H9 (cell line): Measurements from ENCODE around the gene TMUB2. TPM values are rescaled to one million over a fixed set of nuclear protein-coding genes. Genes with fewer than 3 reads are reported as not detected.

Experiments
- DNase-seq: peaks from one replicate; pipeline ENCODE4 v3.0.0-alpha.2; 2017
- H2AFZ ChIP-seq: one replicate; pipeline ENCODE4 v1.6.1; 2013; ENCODE audit warnings: mild to moderate bottlenecking, low read length, control low read depth, moderate library complexity
- H2AK5ac ChIP-seq: 2 replicates; pipeline ENCODE4 v1.6.1; 2013; ENCODE audit warnings: low read length, control low read depth, mixed read lengths; ENCODE audit not compliant: insufficient read length
- H2BK120ac ChIP-seq: one replicate; pipeline ENCODE4 v1.6.1; 2013; ENCODE audit warnings: low read depth, mild to moderate bottlenecking, low read length, control low read depth, inconsistent platforms; ENCODE audit not compliant: poor library complexity, severe bottlenecking
- H2BK12ac ChIP-seq: 2 replicates; pipeline ENCODE4 v1.6.1; 2013; ENCODE audit warnings: low read length, control low read depth, mixed read lengths, low read depth; ENCODE audit not compliant: insufficient read length
- H2BK15ac ChIP-seq: 2 replicates; pipeline ENCODE4 v1.6.1; 2013; ENCODE audit warnings: low read depth, low read length, control low read depth
- H2BK20ac ChIP-seq: one replicate; pipeline ENCODE4 v1.6.1; 2013; ENCODE audit warnings: low read depth, mild to moderate bottlenecking, low read length, control low read depth, inconsistent platforms; ENCODE audit not compliant: poor library complexity, severe bottlenecking
- H2BK5ac ChIP-seq: 2 replicates; pipeline ENCODE4 v1.6.1; 2013; ENCODE audit warnings: low read length, control low read depth, mixed read lengths; ENCODE audit not compliant: insufficient read length
- H3K14ac ChIP-seq: 2 replicates; pipeline ENCODE4 v1.6.1; 2013; ENCODE audit warnings: low read length, control low read depth; ENCODE audit not compliant: insufficient read depth
- H3K18ac ChIP-seq: 2 replicates; pipeline ENCODE4 v1.6.1; 2013; ENCODE audit warnings: low read depth, mild to moderate bottlenecking, mixed read lengths, low read length, control low read depth; ENCODE audit not compliant: insufficient read length
- H3K23ac ChIP-seq: 2 replicates; pipeline ENCODE4 v1.6.1; 2013; ENCODE audit warnings: low read length, control low read depth, mixed read lengths, low read depth; ENCODE audit not compliant: insufficient read length
- H3K23me2 ChIP-seq: 2 replicates; pipeline ENCODE4 v1.6.1; 2013; ENCODE audit warnings: low read depth, mild to moderate bottlenecking, mixed read lengths, low read length, control low read depth; ENCODE audit not compliant: insufficient read length, poor library complexity, severe bottlenecking
- H3K27ac ChIP-seq: 2 replicates; pipeline ENCODE4 v1.5.1; 2013; ENCODE audit warnings: low read length, control low read depth, mixed read lengths, low read depth; ENCODE audit not compliant: insufficient read length
- H3K27me3 ChIP-seq: 2 replicates; pipeline ENCODE4 v1.6.1; 2013; ENCODE audit warnings: low read length, control low read depth, inconsistent platforms; ENCODE audit not compliant: insufficient read depth
- H3K4ac ChIP-seq: 2 replicates; pipeline ENCODE4 v1.6.1; 2013; ENCODE audit warnings: low read depth, mild to moderate bottlenecking, control low read depth, inconsistent platforms, low read length, moderate library complexity
- H3K4me1 ChIP-seq: 2 replicates; pipeline ENCODE4 v1.6.1; 2013; ENCODE audit warnings: low read length, control low read depth, inconsistent platforms; ENCODE audit not compliant: insufficient read depth
- H3K4me2 ChIP-seq: 2 replicates; pipeline ENCODE4 v1.6.1; 2013; ENCODE audit warnings: low read length, control low read depth, mixed read lengths; ENCODE audit not compliant: insufficient read length, insufficient read depth
- H3K56ac ChIP-seq: 2 replicates; pipeline ENCODE4 v1.6.1; 2013; ENCODE audit warnings: low read depth, mild to moderate bottlenecking, mixed read lengths, low read length, control low read depth; ENCODE audit not compliant: insufficient read length
- H3K79me1 ChIP-seq: 2 replicates; pipeline ENCODE4 v1.6.1; 2013; ENCODE audit warnings: low read depth, mild to moderate bottlenecking, moderate library complexity, low read length, control low read depth, inconsistent platforms; ENCODE audit not compliant: insufficient read depth, poor library complexity, severe bottlenecking
- H3K79me2 ChIP-seq: 2 replicates; pipeline ENCODE4 v1.6.1; 2013; ENCODE audit warnings: low read length, control low read depth, inconsistent platforms; ENCODE audit not compliant: insufficient read depth
- H3K9ac ChIP-seq: 2 replicates; pipeline ENCODE4 v1.6.1; 2013; ENCODE audit warnings: low read length, control low read depth, mixed read lengths; ENCODE audit not compliant: insufficient read length; ENCODE audit errors: extremely low read depth
- H3K9me3 ChIP-seq: one replicate; pipeline ENCODE4 v1.6.1; 2013; ENCODE audit warnings: low read depth, low read length, inconsistent platforms; ENCODE audit not compliant: control insufficient read depth
- H3T11ph ChIP-seq: one replicate; pipeline ENCODE4 v1.6.1; 2013; ENCODE audit warnings: mild to moderate bottlenecking, low read length, control low read depth, inconsistent platforms
- H4K20me1 ChIP-seq: one replicate; pipeline ENCODE4 v1.6.1; 2013; ENCODE audit not compliant: control insufficient read depth, insufficient read length, insufficient read depth
- H4K5ac ChIP-seq: 2 replicates; pipeline ENCODE4 v1.6.1; 2013; ENCODE audit warnings: low read depth, mild to moderate bottlenecking, mixed read lengths, low read length, control low read depth; ENCODE audit not compliant: insufficient read length
- H4K8ac ChIP-seq: replicated peaks from 2 replicates; pipeline ENCODE4 v1.6.1; 2013; ENCODE audit warnings: low read length, control low read depth, mixed read lengths, low read depth; ENCODE audit not compliant: insufficient read length
- H4K91ac ChIP-seq: 2 replicates; pipeline ENCODE4 v1.6.1; 2013; ENCODE audit warnings: low read depth, mild to moderate bottlenecking, moderate library complexity, mixed read lengths, low read length, control low read depth; ENCODE audit not compliant: insufficient read length
- H3K27ac Mint-ChIP-seq, 3 experiments: 2 replicates in 2 of 3; 3 replicates in 1 of 3; pipeline ENCODE4 v1.8.0; 2020 to 2021; ENCODE audit warnings: mixed read lengths in 3 of 3, mild to moderate bottlenecking in 1 of 3, moderate library complexity in 1 of 3
- H3K27me3 Mint-ChIP-seq: 2 replicates; pipeline ENCODE4 v1.8.0; 2021; ENCODE audit warnings: low read depth, mild to moderate bottlenecking, moderate library complexity, mixed read lengths
- H3K36me3 Mint-ChIP-seq, 3 experiments: 2 replicates in 2 of 3; 3 replicates in 1 of 3; pipeline ENCODE4 v1.8.0; 2020 to 2021; ENCODE audit warnings: low read depth in 3 of 3, mixed read lengths in 3 of 3; ENCODE audit not compliant: insufficient read depth in 1 of 3
- H3K4me1 Mint-ChIP-seq, 2 experiments: 2 replicates each; pipeline ENCODE4 v1.8.0; 2020; ENCODE audit warnings: mixed read lengths in 2 of 2
- H3K4me3 Mint-ChIP-seq, 2 experiments: 2 replicates in 1 of 2; 3 replicates in 1 of 2; pipeline ENCODE4 v1.8.0; 2020 to 2021; ENCODE audit warnings: mild to moderate bottlenecking in 2 of 2, mixed read lengths in 2 of 2, moderate library complexity in 1 of 2
- H3K9me3 Mint-ChIP-seq, 2 experiments: 2 replicates in 1 of 2; 3 replicates in 1 of 2; pipeline ENCODE4 v1.8.0; 2020; ENCODE audit warnings: mild to moderate bottlenecking in 2 of 2, mixed read lengths in 2 of 2, moderate library complexity in 1 of 2
- CTCF ChIP-seq: fragments of 200-600 bp; sonication (generic); conservative IDR thresholded peaks from 3 replicates; pipeline ENCODE4 v1.8.0; 2021; ENCODE audit warnings: antibody characterized with exemption, mild to moderate bottlenecking
- WGBS: extraction: QIAGEN DNeasy Blood & Tissue Kit; methylation state at CpG from one replicate; pipeline ENCODE4 v1.1.7; 2013; ENCODE audit warnings: missing lambda C conversion rate, low lambda C conversion rate, mixed read lengths; ENCODE audit not compliant: insufficient read length; ENCODE audit errors: extremely low coverage; 5-methylcytosine and 5-hydroxymethylcytosine counted together
- total RNA-seq: library from RNA; stranded (reverse); gene quantifications from 2 replicates; pipeline ENCODE4 v1.2.1, GENCODE V29; 2021

The TMUB2 gene
- total RNA-seq, 1 experiment from 2014 or later = 22.9 TPM

- no peak overlapping the region for H2BK20ac ChIP-seq
- no peak overlapping the region for H3T11ph ChIP-seq
- no peak overlapping the region for H3K56ac ChIP-seq
- H2BK5ac ChIP-seq = no peak overlapping the region
- Mint-ChIP-seq H3K4me3 (no peak overlapping the region), H3K27ac (peak overlapping the region in 2 of 3 experiments; percentile 36 to 52; a peak in 1 of 7 replicates), H3K27me3 (no peaks in the 10 kb centered on the region), H3K9me3 (peaks cover 4 to 8% of the 10 kb centered on the region in 2 experiments), H3K4me1 (no peaks in the 10 kb centered on the region), H3K36me3 (peaks cover 33 to 43% (median 42%) of the 10 kb centered on the region in 3 experiments)
- H3K23me2 ChIP-seq = no peaks in the 10 kb centered on the region
- H2AK5ac ChIP-seq = no peak overlapping the region
- no peaks in the 10 kb centered on the region for H3K4me1 ChIP-seq
- no peak for DNase-seq
- H2AFZ ChIP-seq = no peak overlapping the region
- no peak overlapping the region for H3K9ac ChIP-seq
- no peak overlapping the region for H3K14ac ChIP-seq
- no peak overlapping the region for H3K27ac ChIP-seq
- no peaks in the 10 kb centered on the region for H4K20me1 ChIP-seq
- no peaks in the 10 kb centered on the region for H3K79me1 ChIP-seq
- no peak overlapping the region for H2BK12ac ChIP-seq
- no peaks in the 10 kb centered on the region for H3K27me3 ChIP-seq
- no peak overlapping the region for H2BK15ac ChIP-seq
- TF ChIP-seq CTCF = no peak
- no peak overlapping the region for H4K5ac ChIP-seq
- no peak overlapping the region for H3K18ac ChIP-seq
- no CpG with 5 or more reads among the region's 4 CpGs for WGBS
- H4K8ac ChIP-seq = no peak overlapping the region
- no peak overlapping the region for H3K4ac ChIP-seq
- no peak overlapping the region for H4K91ac ChIP-seq
- no peak overlapping the region for H3K4me2 ChIP-seq
- peaks cover 6% of the 10 kb centered on the region for H3K9me3 ChIP-seq
- H3K79me2 ChIP-seq = no peaks in the 10 kb centered on the region
- H2BK120ac ChIP-seq = no peak overlapping the region
- H3K23ac ChIP-seq = no peak overlapping the region
Observed at GRCh38 chr17:44177640-44178039, 9.1 kb upstream of the TMUB2 start.
